Kidney (tissue), 14 donors: ENCODE data around the gene CCDC159. TPM values are rescaled to one million over a fixed set of nuclear protein-coding genes. Genes with fewer than 3 reads are reported as not detected.

Experiments
- DNase-seq, 5 donors: peaks; one replicate each; pipeline ENCODE4 v3.0.0-alpha.2; 2013 to 2020
- FAIRE-seq: peaks from 2 replicates; lab custom pipeline; 2012; peaks lifted over from hg19 to GRCh38; lab: Jason Lieb, UNC
- H3K27ac ChIP-seq, 2 donors: one replicate each; pipeline ENCODE4 v1.7.0; 2013; ENCODE audit warnings: low read depth in 2 of 2, low read length in 2 of 2, inconsistent platforms in 1 of 2
- H3K27me3 ChIP-seq: one replicate; pipeline ENCODE4 v1.7.1; 2013; ENCODE audit warnings: low read length, inconsistent platforms; ENCODE audit not compliant: control insufficient read depth, insufficient read depth
- H3K36me3 ChIP-seq, 3 donors: one replicate each; pipeline versions ENCODE4 v1.7.0 to v1.7.1; 2013; ENCODE audit warnings: low read length in 3 of 3, control low read depth in 1 of 3, inconsistent platforms in 1 of 3; ENCODE audit not compliant: insufficient read depth in 3 of 3, control insufficient read depth in 2 of 3
- H3K4me1 ChIP-seq, 3 donors: one replicate each; pipeline versions ENCODE4 v1.7.0 to v1.7.1; 2013; ENCODE audit warnings: low read length in 3 of 3, inconsistent platforms in 1 of 3, low read depth in 1 of 3; ENCODE audit not compliant: control insufficient read depth in 2 of 3, insufficient read depth in 2 of 3
- H3K4me3 ChIP-seq, 3 donors: one replicate each; pipeline versions ENCODE4 v1.7.0 to v1.8.1; 2013; ENCODE audit warnings: low read length in 3 of 3, control low read depth in 1 of 3, inconsistent platforms in 1 of 3
- H3K9ac ChIP-seq, 3 donors: one replicate each; pipeline versions ENCODE4 v1.7.0 to v1.7.1; 2013; ENCODE audit warnings: low read length in 3 of 3, control low read depth in 1 of 3, inconsistent platforms in 1 of 3
- H3K9me3 ChIP-seq, 3 donors: one replicate each; pipeline versions ENCODE4 v1.7.0 to v1.7.1; 2013; ENCODE audit warnings: low read length in 3 of 3, control low read depth in 1 of 3, inconsistent platforms in 1 of 3; ENCODE audit not compliant: control insufficient read depth in 2 of 3, insufficient read depth in 1 of 3
- intact Hi-C: fragments of 100-400 bp; cut with DNase I; formaldehyde crosslinking; loops from one replicate; pipeline ENCODE4 v1.11.1; 2022
- polyA plus RNA-seq: library from polyadenylated mRNA; stranded (reverse); fragments of 350-450 nt; fragmentation: Illumina TruSeq; extraction: RNeasy Lipid Tissue Mini Kit (QIAGEN cat#74804); gene quantifications from one replicate; pipeline ENCODE4 v1.2.3, GENCODE V29; 2014; ENCODE audit warnings: low read depth, low replicate concordance; ENCODE audit not compliant: insufficient read depth
- total RNA-seq: library from RNA; stranded (reverse); fragmentation: NEBNext Ultra II Directional; extraction: Animal tissue kit (Norgen Biotek cat#: 25700); gene quantifications from one replicate; pipeline ENCODE4 v1.2.1, GENCODE V29; 2021
- TF ChIP-seq, protein P1 (sequence below): IDR thresholded peaks from 3 replicates; pipeline ENCODE4 v1.5.1; 2012; ENCODE audit warnings: mild to moderate bottlenecking, moderate library complexity, borderline replicate concordance; ENCODE audit not compliant: insufficient read depth; ENCODE audit errors: extremely low read depth
- donor health status: control.
- donor health status: control.
- donor health status: control.
- donor health status: control.
- donor health status: control.
- donor health status: DM: yes; HTN: yes; CAD: no.
- donor health status: Normal renal cell carcinoma (clear cell type).

CCDC159 gene
- total and polyA plus RNA-seq, 2 donors from 2014 or later = 28.9 to 50.7 TPM

DNA sequence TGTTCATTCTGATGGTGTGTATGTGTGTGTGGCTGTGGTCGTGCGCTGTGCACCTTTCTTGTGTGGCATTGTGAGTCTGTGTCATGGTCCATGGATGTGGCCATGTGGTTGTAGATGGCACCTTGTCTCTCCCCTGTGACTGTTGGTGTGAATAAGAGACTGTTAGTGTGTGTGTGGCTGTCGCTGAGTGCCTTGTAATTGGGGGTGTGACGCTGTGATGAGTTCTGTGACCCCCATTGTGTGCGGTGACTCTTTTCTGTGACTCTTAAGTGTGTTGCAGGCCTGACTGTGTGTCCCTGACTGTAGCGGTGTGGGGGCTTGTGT is 9.7 kb downstream of the CCDC159 start:
- no peak for DNase-seq
- peak overlapping the region; percentile 62 to 78 (median 71) for H3K9ac ChIP-seq
- no peaks in the 10 kb centered on the region for H3K36me3 ChIP-seq
- peaks cover 3 to 8% (median 4%) of the 10 kb centered on the region in 3 donors for H3K4me1 ChIP-seq
- TF ChIP-seq, protein P1, sequence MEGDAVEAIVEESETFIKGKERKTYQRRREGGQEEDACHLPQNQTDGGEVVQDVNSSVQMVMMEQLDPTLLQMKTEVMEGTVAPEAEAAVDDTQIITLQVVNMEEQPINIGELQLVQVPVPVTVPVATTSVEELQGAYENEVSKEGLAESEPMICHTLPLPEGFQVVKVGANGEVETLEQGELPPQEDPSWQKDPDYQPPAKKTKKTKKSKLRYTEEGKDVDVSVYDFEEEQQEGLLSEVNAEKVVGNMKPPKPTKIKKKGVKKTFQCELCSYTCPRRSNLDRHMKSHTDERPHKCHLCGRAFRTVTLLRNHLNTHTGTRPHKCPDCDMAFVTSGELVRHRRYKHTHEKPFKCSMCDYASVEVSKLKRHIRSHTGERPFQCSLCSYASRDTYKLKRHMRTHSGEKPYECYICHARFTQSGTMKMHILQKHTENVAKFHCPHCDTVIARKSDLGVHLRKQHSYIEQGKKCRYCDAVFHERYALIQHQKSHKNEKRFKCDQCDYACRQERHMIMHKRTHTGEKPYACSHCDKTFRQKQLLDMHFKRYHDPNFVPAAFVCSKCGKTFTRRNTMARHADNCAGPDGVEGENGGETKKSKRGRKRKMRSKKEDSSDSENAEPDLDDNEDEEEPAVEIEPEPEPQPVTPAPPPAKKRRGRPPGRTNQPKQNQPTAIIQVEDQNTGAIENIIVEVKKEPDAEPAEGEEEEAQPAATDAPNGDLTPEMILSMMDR = no peak
- no peak for FAIRE-seq
- intact Hi-C loops = no loop called here
- H3K9me3 ChIP-seq = no peaks in the 10 kb centered on the region
- H3K4me3 ChIP-seq = peak overlapping the region; percentile 55 to 92 (median 65)
- H3K27ac ChIP-seq = no peak overlapping the region
- H3K27me3 ChIP-seq = peaks cover 2% of the 10 kb centered on the region

DNA sequence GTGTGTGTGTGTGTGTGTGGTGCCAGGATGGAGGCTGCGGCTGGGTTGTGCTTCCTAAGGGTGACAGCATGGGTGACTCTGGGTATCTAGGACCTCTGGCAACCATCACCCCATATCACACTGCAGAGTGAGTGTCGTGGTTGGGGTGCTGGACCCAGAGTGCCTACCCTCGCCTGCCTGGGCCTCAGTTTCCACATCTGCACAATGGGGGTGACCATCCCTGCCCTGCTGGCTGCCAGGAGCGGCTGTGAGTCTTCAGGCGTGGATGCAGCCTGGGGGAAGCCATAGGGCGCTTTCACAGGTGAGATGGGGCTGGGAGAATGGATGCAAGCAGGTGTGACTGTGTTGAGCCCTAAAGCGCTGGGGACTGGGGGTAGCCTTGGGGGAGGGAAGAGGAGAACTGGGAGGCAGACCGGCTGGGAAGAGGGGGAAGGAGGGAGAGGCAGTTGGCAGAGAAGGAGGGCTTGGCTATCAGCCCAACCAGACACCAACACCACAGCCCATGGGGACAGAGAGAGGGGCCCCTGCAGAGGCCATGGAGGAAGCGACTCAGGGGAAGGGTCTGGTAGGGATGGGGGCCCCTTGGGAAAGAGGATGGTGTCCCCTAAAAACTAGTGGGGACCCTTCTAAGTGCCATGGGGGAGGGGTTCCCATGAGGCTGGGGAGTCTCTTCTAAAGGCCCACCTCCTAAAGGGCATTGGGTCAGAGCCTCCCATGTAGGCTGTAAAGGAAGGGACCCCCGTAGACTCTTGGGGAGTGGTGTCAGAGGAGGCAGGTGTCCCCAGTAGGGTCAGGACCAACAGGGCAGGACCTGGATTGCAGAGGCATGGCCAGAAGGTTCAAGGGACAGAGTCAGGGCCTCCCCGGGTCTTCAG is 10.6 kb downstream of the CCDC159 start:
- no peaks in the 10 kb centered on the region for H3K9me3 ChIP-seq
- intact Hi-C loops = no loop called here
- H3K4me3 ChIP-seq = no peak overlapping the region
- H3K4me1 ChIP-seq = peaks cover 3 to 8% (median 4%) of the 10 kb centered on the region in 3 donors
- no peak overlapping the region for H3K27ac ChIP-seq
- no peaks in the 10 kb centered on the region for H3K36me3 ChIP-seq
- TF ChIP-seq, protein P1 = no peak
- H3K27me3 ChIP-seq = peaks cover 2% of the 10 kb centered on the region
- DNase-seq (no peak), FAIRE-seq (no peak)
- H3K9ac ChIP-seq = no peak overlapping the region

DNA sequence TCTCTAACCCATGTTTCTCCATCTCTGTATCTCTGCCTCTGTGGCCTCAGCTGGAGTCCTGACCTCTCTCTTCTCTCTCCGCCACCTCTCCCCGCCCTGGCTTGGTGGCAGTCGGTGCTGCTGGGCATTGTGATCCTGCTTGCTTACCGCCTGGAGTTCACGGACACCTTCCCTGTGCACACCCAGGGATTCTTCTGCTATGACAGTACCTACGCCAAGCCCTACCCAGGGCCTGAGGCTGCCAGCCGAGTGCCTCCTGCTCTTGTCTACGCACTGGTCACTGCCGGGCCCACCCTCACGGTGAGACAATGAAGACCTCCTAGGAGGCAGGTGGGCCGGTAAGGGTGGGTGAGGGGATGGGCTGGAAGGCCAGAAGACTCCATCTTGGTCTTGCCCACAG is 13.1 kb downstream of the CCDC159 start:
- no peak overlapping the region for H3K27ac ChIP-seq
- no peaks in the 10 kb centered on the region for H3K9me3 ChIP-seq
- FAIRE-seq (no peak), DNase-seq (no peak)
- intact Hi-C loops = no loop called here
- TF ChIP-seq, protein P1 = no peak
- H3K9ac ChIP-seq = no peak overlapping the region
- H3K4me3 ChIP-seq = no peak overlapping the region
- peaks cover 2% of the 10 kb centered on the region for H3K27me3 ChIP-seq
- peaks cover 3 to 8% (median 4%) of the 10 kb centered on the region in 3 donors for H3K4me1 ChIP-seq
- H3K36me3 ChIP-seq = no peaks in the 10 kb centered on the region
